HG02885 (cell line): Measurements from ENCODE around the gene DCLRE1B.

ENCODE experiments used
- ATAC-seq: cut with Tn5 transposase; IDR thresholded peaks from one replicate; pipeline ENCODE4 v1.9.1; 2021; ENCODE audit warnings: mild to moderate bottlenecking; ENCODE audit not compliant: unreplicated experiment, poor library complexity

The DCLRE1B gene

GRCh38 chr1:113904674-113905434 lies at the start of gene DCLRE1B, which contains the start of gene AP4B1:
TSS of gene DCLRE1B (plus strand) at chr1:113905326. CDS start at chr1:113905587, 261 bp downstream.
TSS of gene AP4B1 (minus strand) at chr1:113904799. CDS start at chr1:113904717, 82 bp downstream.
- peak; percentile 91 for ATAC-seq

DNA sequence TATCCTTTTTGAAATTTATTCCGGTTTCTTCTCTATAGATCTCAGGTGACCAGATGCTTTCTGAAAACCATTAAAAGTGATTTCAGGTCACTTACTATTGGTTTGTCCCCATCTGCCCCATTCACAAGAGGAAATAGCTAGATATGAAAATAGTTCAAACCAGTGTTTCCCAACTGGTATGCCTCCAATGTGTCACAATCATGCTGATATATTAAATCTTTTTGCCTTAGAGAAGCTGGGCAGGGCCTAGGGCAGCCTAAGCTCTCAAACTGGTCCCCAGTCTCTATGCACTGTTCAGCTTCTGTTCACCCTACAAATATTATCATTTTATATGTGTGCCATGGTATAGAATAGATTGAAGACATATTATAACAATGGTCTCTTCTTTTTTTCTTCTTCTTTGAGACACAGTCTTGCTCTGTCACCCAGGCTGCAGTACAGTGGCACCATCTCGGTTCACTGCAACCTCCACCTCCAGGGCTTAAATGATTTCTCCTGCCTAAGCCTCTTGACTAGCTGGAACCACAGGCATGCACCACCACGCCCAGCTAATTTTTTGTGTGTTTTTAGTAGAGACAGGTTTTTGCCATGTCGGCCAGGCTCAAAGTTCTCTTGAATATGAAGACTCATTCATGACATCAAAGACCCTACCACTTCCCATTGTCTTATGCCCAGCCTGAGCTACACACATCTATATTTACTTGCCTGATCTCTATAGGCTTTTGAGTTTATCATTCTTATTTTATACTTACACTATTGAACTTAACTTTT lies 49.3 kb upstream of the DCLRE1B start:
- no peak for ATAC-seq

DNA sequence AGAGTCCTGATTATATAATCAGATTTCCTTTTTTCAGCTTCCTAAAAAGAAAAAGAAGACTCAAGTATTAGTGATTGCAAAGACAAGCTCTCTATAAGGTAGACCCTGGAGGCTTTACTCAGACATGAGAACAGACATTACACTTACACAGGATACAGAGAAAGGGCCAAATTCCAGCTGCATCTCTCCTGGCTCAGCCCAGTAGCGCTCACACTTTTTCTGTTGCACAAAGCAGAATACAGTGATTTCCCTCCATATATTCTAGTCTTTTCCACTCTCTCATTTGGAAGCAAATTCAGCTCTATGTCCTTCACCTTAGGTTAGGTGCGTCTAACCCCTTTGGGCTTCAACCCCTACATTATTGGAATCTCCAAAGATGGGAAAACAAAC lies 48.7 kb upstream of the DCLRE1B start:
- ATAC-seq = no peak

- no peak for ATAC-seq
Measured at GRCh38 chr1:113857776-113858175, 47.4 kb upstream of the DCLRE1B start.

DNA sequence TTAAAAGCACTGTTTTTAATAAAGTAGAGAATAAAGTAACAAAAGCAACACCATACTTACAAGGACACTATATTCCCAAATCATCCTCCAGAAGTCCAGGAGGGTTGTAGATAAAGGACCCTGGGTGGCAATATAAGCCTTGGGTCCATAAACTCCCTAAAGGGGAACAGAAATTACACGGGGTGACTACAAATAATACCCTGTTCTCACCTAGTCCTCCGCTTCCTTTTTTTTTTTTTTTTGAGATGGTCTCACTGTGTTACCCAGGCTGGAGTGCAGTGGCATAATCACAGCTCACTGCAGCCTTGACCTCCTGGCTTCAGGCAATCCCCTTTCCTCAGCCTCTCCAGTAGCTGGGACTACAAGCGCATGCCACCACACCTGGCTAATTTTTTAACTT lies 46.7 kb upstream of the DCLRE1B start:
- peak; percentile 38 for ATAC-seq

GRCh38 chr1:113858982-113859381 lies 46.1 kb upstream of the DCLRE1B start:
- no peak for ATAC-seq

DNA sequence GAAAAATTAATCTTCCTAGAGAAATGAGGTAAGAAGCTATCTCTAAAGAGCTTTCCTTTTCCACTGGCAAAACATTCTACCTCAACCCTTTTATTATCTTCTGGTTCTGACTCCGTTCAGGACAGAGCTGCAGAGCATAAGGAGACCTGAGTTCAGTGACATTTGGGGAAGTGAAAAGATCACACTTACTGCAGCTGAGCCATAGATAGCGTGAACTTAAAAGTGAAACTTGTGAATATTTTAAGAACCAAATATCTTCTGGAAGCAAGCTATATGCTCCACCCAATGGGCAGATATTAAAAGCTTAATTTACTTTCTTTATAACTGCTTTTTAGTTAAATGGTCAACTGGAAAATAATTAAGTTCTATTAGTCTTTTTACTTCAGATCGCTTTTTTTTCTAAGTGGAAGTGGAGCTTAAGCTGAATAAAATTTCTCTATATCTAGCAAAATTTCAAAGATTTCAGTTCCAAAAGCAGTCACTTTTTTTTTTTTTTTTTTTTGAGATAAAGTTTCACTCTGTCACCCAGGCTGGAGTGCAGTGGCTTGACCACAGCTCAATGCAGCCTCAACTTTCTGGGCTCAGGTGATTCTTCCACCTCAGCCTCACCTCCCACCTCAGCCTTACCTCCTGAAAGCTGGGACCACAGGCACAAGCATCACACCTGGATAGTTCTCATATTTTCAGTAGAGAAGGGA lies 45.5 kb upstream of the DCLRE1B start:
- peak; percentile 89 for ATAC-seq

GRCh38 chr1:113860891-113861290 lies 44.2 kb upstream of the DCLRE1B start:
- ATAC-seq = no peak

GRCh38 chr1:113861641-113862040 lies 43.5 kb upstream of the DCLRE1B start:
- no peak for ATAC-seq

- ATAC-seq = no peak
Measured at GRCh38 chr1:113868387-113869083, 36.6 kb upstream of the DCLRE1B start.

DNA sequence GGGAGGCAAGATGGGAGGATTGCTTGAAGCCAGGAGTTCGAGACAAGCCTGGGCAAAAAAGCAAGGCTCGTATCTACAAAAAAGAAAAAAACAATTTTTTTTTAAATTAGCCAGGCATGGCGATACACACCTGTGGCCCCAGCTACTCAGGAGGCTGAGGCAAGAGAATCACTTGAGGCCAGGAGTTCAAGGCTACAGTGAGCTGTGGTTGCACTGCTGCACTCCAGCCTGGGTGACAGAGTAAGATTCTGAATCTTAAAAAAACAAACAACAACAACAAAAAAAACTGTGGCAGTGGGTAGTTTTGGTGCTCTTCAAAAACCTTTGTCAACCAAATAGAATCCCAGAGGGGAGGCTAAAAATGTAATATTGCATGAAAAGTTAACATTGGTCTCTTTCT lies 34.3 kb upstream of the DCLRE1B start:
- no peak for ATAC-seq

- ATAC-seq = peak; percentile 94
Measured at GRCh38 chr1:113871597-113872113, 33.5 kb upstream of the DCLRE1B start, which contains the start of gene PTPN22. TSS of gene PTPN22 (minus strand) at chr1:113871712.

- peak; percentile 20 for ATAC-seq
Measured at GRCh38 chr1:113872219-113872935, 32.7 kb upstream of the DCLRE1B start.

DNA sequence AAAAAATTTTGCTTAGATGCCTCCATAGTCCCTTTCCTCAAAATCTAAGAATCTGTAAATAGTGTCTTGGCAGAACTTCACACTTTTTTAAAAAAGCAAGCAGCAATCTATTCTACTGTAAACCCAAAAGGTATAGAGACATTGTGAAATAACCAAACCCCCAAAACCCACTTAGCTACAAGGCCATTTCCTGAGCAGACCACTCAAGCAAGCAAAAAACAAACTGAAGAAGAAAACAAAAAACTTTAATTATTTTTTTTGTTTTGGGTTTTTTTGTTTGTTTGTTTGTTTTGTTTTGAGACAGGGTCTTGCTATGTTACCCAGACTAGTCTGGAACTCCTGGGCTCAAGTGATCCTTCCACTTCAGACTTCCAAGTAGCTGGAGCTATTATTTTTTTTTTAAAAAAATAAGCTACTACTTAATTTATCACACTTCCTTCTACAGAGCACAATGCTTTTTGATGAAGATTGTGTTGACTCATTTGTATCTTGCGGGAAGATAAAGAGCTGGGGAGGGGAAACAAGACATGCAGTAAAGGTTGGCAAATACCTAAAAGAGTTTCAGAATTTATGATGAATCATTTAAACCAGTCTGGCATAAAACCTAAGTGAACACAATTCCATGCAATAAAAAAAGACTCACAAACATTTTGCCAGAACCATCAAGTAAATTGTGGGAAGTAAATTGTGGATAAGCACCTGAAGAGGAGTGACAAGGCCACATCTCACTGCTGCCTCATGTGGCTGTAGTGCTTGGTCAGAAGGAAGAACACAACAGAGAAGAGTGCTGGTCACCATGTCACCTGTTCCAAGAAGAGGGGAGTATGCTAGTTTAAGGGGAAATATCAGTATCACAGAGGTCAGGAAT lies 30.9 kb upstream of the DCLRE1B start:
- ATAC-seq = peak; percentile 46

DNA sequence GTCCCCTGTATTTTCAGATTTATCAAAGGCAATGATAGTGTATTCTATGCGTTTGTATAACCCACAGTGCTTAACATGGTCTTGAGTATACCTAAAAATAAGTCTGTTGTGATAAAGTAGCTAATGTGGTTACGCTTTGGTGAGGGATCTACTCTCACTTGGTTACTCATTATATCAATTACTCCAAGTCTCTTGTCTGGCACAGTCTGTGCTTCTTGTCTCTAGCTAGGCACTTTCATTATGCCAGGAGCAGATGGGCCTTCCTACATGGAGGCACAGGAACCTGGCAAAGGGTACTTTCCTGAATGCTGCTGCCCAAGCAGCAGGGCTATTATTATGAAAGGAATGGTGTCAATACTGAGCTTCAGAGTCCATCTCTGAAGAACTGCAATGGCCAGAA lies 29.4 kb upstream of the DCLRE1B start:
- ATAC-seq = no peak

DNA sequence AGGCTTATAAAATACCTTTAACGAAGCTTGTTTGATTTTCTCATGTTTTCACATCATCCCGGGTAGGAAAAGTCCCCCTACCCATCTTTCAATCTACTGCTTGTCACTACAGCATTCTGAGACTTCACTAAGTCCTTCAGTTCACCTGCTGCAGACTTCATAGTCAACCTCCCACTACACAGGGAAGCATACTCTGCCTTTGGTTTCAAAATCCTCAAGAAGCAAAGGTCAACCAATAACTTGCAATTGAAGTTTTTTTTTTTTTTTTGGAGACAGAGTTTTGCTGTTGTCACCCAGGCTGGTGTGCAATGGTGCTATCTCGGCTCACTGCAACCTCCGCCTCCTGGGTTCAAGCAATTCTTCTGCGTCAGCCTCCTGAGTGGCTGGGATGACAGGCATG lies 28.9 kb upstream of the DCLRE1B start:
- ATAC-seq = no peak

DNA sequence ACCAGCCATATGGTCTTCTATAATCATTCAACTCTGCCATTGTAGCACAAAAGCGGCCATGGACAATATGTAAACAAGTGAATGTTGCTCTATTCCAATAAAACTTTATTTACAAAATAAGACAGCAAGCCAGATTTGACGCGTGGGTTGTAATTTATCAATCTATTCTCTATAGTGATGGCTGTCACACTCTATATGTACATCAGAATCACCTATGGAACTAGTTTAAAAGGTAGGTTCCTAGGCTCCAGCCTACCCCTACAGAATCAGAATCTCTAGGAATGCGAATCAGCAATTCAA lies 25.4 kb upstream of the DCLRE1B start:
- ATAC-seq = no peak

- ATAC-seq = no peak
Measured at GRCh38 chr1:113881661-113882060, 23.5 kb upstream of the DCLRE1B start.
